HG03521 (cell line): ENCODE results near the gene IQSEC1.

ENCODE experiments used
- ATAC-seq: cut with Tn5 transposase; IDR thresholded peaks from one replicate; pipeline ENCODE4 v1.9.1; 2021; ENCODE audit warnings: mild to moderate bottlenecking, moderate library complexity; ENCODE audit not compliant: unreplicated experiment

IQSEC1 gene

GRCh38 chr3:12916159-12916558 is 157.1 kb downstream of the IQSEC1 start:
- peak; percentile 55 for ATAC-seq

- no peak for ATAC-seq
Measured at GRCh38 chr3:12914088-12914487, 159.1 kb downstream of the IQSEC1 start.

- ATAC-seq, result no peak
Measured at GRCh38 chr3:12911881-12912415, 161.3 kb downstream of the IQSEC1 start.

- no peak for ATAC-seq
Measured at GRCh38 chr3:12910356-12911099, 162.7 kb downstream of the IQSEC1 start.

- no peak for ATAC-seq
Measured at GRCh38 chr3:12909710-12910109, 163.5 kb downstream of the IQSEC1 start.

- ATAC-seq, result no peak
Measured at GRCh38 chr3:12908859-12909258, 164.4 kb downstream of the IQSEC1 start.

- ATAC-seq, result no peak
Measured at GRCh38 chr3:12908136-12908730, 165.0 kb downstream of the IQSEC1 start.

GRCh38 chr3:12907729-12908128 is 165.5 kb downstream of the IQSEC1 start:
- ATAC-seq, result no peak

- no peak for ATAC-seq
Measured at GRCh38 chr3:12907296-12907695, 165.9 kb downstream of the IQSEC1 start.

- no peak for ATAC-seq
Measured at GRCh38 chr3:12906916-12907290, 166.3 kb downstream of the IQSEC1 start.

- no peak for ATAC-seq
Measured at GRCh38 chr3:12906141-12906915, 166.9 kb downstream of the IQSEC1 start.

- ATAC-seq, result no peak
Measured at GRCh38 chr3:12905316-12906071, 167.7 kb downstream of the IQSEC1 start.

GRCh38 chr3:12904951-12905315 is 168.3 kb downstream of the IQSEC1 start:
- no peak for ATAC-seq

- ATAC-seq, result no peak
Measured at GRCh38 chr3:12903881-12904280, 169.3 kb downstream of the IQSEC1 start.

- ATAC-seq, result no peak
Measured at GRCh38 chr3:12903000-12903800, 170.0 kb downstream of the IQSEC1 start.

- no peak for ATAC-seq
Measured at GRCh38 chr3:12902181-12902999, 170.8 kb downstream of the IQSEC1 start.

- ATAC-seq, result no peak
Measured at GRCh38 chr3:12901623-12902045, 171.6 kb downstream of the IQSEC1 start.

- no peak for ATAC-seq
Measured at GRCh38 chr3:12900885-12901411, 172.3 kb downstream of the IQSEC1 start.
